ENCODE measurements around the gene YAF2. TPM values are rescaled to one million over a fixed set of nuclear protein-coding genes. Genes with fewer than 3 reads are reported as not detected.
A peak's percentile ranks its signal among the peaks of the same experiment; 100 is the strongest.

Gene YAF2
- total and polyA plus RNA-seq, 2 donors (not counting 3 experiments of a cell fraction or from before 2014, with no cell fraction given) = 6.9 to 29.2 TPM

GRCh38 chr12:42277396-42278127 lies 39.5 kb upstream of the YAF2 start:
- Histone ChIP-seq H3K9me3 (replicated peaks; ENCODE audit: control insufficient read depth, insufficient read depth, low read length) (no peaks in the 10 kb centered on the region), H3K27me3 (ENCODE audit: control insufficient read depth in 2 of 2, insufficient read depth in 2 of 2, low read length in 2 of 2) (peaks cover 2 to 5% of the 10 kb centered on the region in 2 experiments), H3K9me1 (replicated peaks; ENCODE audit: control insufficient read depth, extremely low read depth, insufficient read depth, low read length) (no peaks in the 10 kb centered on the region), H3K4me1 (ENCODE audit: control insufficient read depth, extremely low read depth, insufficient read depth, low read length) (no peaks in the 10 kb centered on the region), H3K27ac (ENCODE audit: insufficient read depth, low read depth, low read length) (no peak overlapping the region), H3K4me2 (ENCODE audit: insufficient read depth, low read length) (no peak overlapping the region), H3K79me2 (ENCODE audit: control insufficient read depth, insufficient read depth, low read length) (no peaks in the 10 kb centered on the region), H3K4me3 (replicated peaks in 1 of 3; ENCODE audit: insufficient read depth in 1 of 3, low read depth in 1 of 3, low read length in 3 of 3) (no peak overlapping the region), H4K20me1 (replicated peaks; ENCODE audit: control insufficient read depth, extremely low read depth, insufficient read depth, low read length) (no peaks in the 10 kb centered on the region), H3K9ac (replicated peaks; ENCODE audit: extremely low read depth, insufficient read depth, low read length) (no peak overlapping the region), H3K36me3 (ENCODE audit: control insufficient read depth in 2 of 2, extremely low read depth in 1 of 2, insufficient read depth in 2 of 2, low read length in 2 of 2) (no peaks in the 10 kb centered on the region), H2AFZ (ENCODE audit: low read depth, low read length) (no peak overlapping the region)
- dilution Hi-C loops (cut with MboI; ENCODE audit: extremely low pct_ligation_motif_present, low sequenced_read_pairs) = no loop called here
- no peak for DNase-seq (ENCODE audit: low read depth, low spot score)
- FAIRE-seq = peak; percentile 12
- ChIA-PET CTCF (interaction anchor here (2.0 kb wide), 1 partner anchor 10 kb away, joined by 5 read pairs; no protein-coding TSS in a partner anchor), POLR2A (no interaction called here)
- intact Hi-C loops (cut with micrococcal nuclease) = no loop called here
- BruUV-seq (replicated peaks) = no TSS peak
- TF ChIP-seq JUN (IDR thresholded peaks at IDR 0.05; ENCODE audit: borderline replicate concordance, insufficient read depth, insufficient read length, low read depth) = no peak
- no peak for TF ChIP-seq MYC (IDR thresholded peaks at IDR 0.05; ENCODE audit: low read depth, low read length)
- TF ChIP-seq, protein P1, sequence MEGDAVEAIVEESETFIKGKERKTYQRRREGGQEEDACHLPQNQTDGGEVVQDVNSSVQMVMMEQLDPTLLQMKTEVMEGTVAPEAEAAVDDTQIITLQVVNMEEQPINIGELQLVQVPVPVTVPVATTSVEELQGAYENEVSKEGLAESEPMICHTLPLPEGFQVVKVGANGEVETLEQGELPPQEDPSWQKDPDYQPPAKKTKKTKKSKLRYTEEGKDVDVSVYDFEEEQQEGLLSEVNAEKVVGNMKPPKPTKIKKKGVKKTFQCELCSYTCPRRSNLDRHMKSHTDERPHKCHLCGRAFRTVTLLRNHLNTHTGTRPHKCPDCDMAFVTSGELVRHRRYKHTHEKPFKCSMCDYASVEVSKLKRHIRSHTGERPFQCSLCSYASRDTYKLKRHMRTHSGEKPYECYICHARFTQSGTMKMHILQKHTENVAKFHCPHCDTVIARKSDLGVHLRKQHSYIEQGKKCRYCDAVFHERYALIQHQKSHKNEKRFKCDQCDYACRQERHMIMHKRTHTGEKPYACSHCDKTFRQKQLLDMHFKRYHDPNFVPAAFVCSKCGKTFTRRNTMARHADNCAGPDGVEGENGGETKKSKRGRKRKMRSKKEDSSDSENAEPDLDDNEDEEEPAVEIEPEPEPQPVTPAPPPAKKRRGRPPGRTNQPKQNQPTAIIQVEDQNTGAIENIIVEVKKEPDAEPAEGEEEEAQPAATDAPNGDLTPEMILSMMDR (IDR thresholded peaks at IDR 0.05; ENCODE audit: extremely low read depth in 1 of 2, insufficient read depth in 1 of 2, low read depth in 1 of 2, low read length in 2 of 2) = no peak
- TF ChIP-seq, protein P2, sequence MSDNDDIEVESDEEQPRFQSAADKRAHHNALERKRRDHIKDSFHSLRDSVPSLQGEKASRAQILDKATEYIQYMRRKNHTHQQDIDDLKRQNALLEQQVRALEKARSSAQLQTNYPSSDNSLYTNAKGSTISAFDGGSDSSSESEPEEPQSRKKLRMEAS (IDR thresholded peaks at IDR 0.05; ENCODE audit: insufficient read depth, insufficient read length) = no peak
- TF ChIP-seq GATA2 (IDR thresholded peaks at IDR 0.05; ENCODE audit: insufficient read depth, insufficient read length, low read depth, low read length) = no peak
- TF ChIP-seq FOS (IDR thresholded peaks at IDR 0.05; ENCODE audit: borderline replicate concordance, insufficient read depth, low read length) = no peak
- TF ChIP-seq POLR2A (IDR thresholded peaks at IDR 0.05; ENCODE audit: low read depth, low read length) = no peak
- TF ChIP-seq POLR2AphosphoS5 (IDR thresholded peaks at IDR 0.05; ENCODE audit: insufficient read depth, low read depth, low read length) = no peak
- no peak for TF ChIP-seq EZH2 (IDR thresholded peaks at IDR 0.05; ENCODE audit: borderline replicate concordance, low read depth, low read length, severe bottlenecking)
